ENCODE results near the gene PIK3C3.

Gene PIK3C3

GRCh38 chr18:41928581-41928980 lies 26.5 kb upstream of the PIK3C3 start:
- TF ChIP-seq CEBPB (IDR thresholded peaks at IDR 0.05) (no peak), RAD21 (IDR thresholded peaks at IDR 0.05; ENCODE audit: low read depth) (no peak), NFIC (IDR thresholded peaks at IDR 0.05) (no peak), CREB1 (IDR thresholded peaks at IDR 0.05; ENCODE audit: low read depth) (no peak), TAF1 (IDR thresholded peaks at IDR 0.05; ENCODE audit: low read depth) (no peak), ZBTB7A (IDR thresholded peaks at IDR 0.05; ENCODE audit: low read depth) (no peak), USF1 (IDR thresholded peaks at IDR 0.05) (no peak), YY1 (IDR thresholded peaks at IDR 0.05; ENCODE audit: low read depth) (no peak), TEAD4 (IDR thresholded peaks at IDR 0.05) (no peak), EP300 (IDR thresholded peaks at IDR 0.05; ENCODE audit: borderline replicate concordance) (no peak), REST (IDR thresholded peaks at IDR 0.05; ENCODE audit: low read depth) (no peak), TCF12 (IDR thresholded peaks at IDR 0.05; ENCODE audit: low read depth) (no peak), EGR1 (IDR thresholded peaks at IDR 0.05) (no peak), MAX (IDR thresholded peaks at IDR 0.05) (no peak), FOXM1 (IDR thresholded peaks at IDR 0.05; ENCODE audit: borderline replicate concordance, low read depth) (no peak)

GRCh38 chr18:41932899-41933298 lies 22.1 kb upstream of the PIK3C3 start:
- TF ChIP-seq REST (IDR thresholded peaks at IDR 0.05; ENCODE audit: low read depth): no peak
- no peak for TF ChIP-seq TEAD4 (IDR thresholded peaks at IDR 0.05)
- no peak for TF ChIP-seq EGR1 (IDR thresholded peaks at IDR 0.05)
- TF ChIP-seq TCF12 (IDR thresholded peaks at IDR 0.05; ENCODE audit: low read depth): no peak
- no peak for TF ChIP-seq FOXM1 (IDR thresholded peaks at IDR 0.05; ENCODE audit: borderline replicate concordance, low read depth)
- TF ChIP-seq RAD21 (IDR thresholded peaks at IDR 0.05; ENCODE audit: low read depth): no peak

GRCh38 chr18:41933778-41934177 lies 21.3 kb upstream of the PIK3C3 start:
- TF ChIP-seq CEBPB (IDR thresholded peaks at IDR 0.05) (no peak), TCF12 (IDR thresholded peaks at IDR 0.05; ENCODE audit: low read depth) (no peak), EP300 (IDR thresholded peaks at IDR 0.05; ENCODE audit: borderline replicate concordance) (no peak), YY1 (IDR thresholded peaks at IDR 0.05; ENCODE audit: low read depth) (no peak), CREB1 (IDR thresholded peaks at IDR 0.05; ENCODE audit: low read depth) (no peak), NFIC (IDR thresholded peaks at IDR 0.05) (no peak), TEAD4 (IDR thresholded peaks at IDR 0.05) (no peak), RAD21 (IDR thresholded peaks at IDR 0.05; ENCODE audit: low read depth) (no peak), ZBTB7A (IDR thresholded peaks at IDR 0.05; ENCODE audit: low read depth) (no peak), FOXM1 (IDR thresholded peaks at IDR 0.05; ENCODE audit: borderline replicate concordance, low read depth) (no peak), REST (IDR thresholded peaks at IDR 0.05; ENCODE audit: low read depth) (no peak), TAF1 (IDR thresholded peaks at IDR 0.05; ENCODE audit: low read depth) (no peak), USF1 (IDR thresholded peaks at IDR 0.05) (no peak), MAX (IDR thresholded peaks at IDR 0.05) (no peak), EGR1 (IDR thresholded peaks at IDR 0.05) (no peak)

GRCh38 chr18:41936471-41937134 lies 18.4 kb upstream of the PIK3C3 start:
- TF ChIP-seq NFIC (IDR thresholded peaks at IDR 0.05): no peak
- no peak for TF ChIP-seq USF1 (IDR thresholded peaks at IDR 0.05)
- no peak for TF ChIP-seq ZBTB7A (IDR thresholded peaks at IDR 0.05; ENCODE audit: low read depth)
- TF ChIP-seq RAD21 (IDR thresholded peaks at IDR 0.05; ENCODE audit: low read depth): no peak
- TF ChIP-seq TEAD4 (IDR thresholded peaks at IDR 0.05): no peak
- no peak for TF ChIP-seq CREB1 (IDR thresholded peaks at IDR 0.05; ENCODE audit: low read depth)
- no peak for TF ChIP-seq CEBPB (IDR thresholded peaks at IDR 0.05)
- TF ChIP-seq EGR1 (IDR thresholded peaks at IDR 0.05): no peak
- no peak for TF ChIP-seq REST (IDR thresholded peaks at IDR 0.05; ENCODE audit: low read depth)
- no peak for TF ChIP-seq MAX (IDR thresholded peaks at IDR 0.05)
- no peak for TF ChIP-seq YY1 (IDR thresholded peaks at IDR 0.05; ENCODE audit: low read depth)
- TF ChIP-seq FOXM1 (IDR thresholded peaks at IDR 0.05; ENCODE audit: borderline replicate concordance, low read depth): no peak
- no peak for TF ChIP-seq TCF12 (IDR thresholded peaks at IDR 0.05; ENCODE audit: low read depth)
- TF ChIP-seq TAF1 (IDR thresholded peaks at IDR 0.05; ENCODE audit: low read depth): no peak
